Daoy (cell line): ENCODE data around the gene WBP11. TPM values are rescaled to one million over a fixed set of nuclear protein-coding genes. Genes with fewer than 3 reads are reported as not detected.

ENCODE experiments used
- DNase-seq: peaks from one replicate; pipeline ENCODE4 v3.0.0-alpha.2; 2015; ENCODE audit warnings: low read depth
- total RNA-seq: library from RNA; depleted of rRNA; stranded (reverse); fragments of >200 nt; shearing (Covaris generic); gene quantifications from 2 replicates; pipeline ENCODE4 v1.2.3, GENCODE V29; 2014

WBP11 gene
- total RNA-seq, 1 experiment from 2014 or later, result 23.7 TPM

DNA sequence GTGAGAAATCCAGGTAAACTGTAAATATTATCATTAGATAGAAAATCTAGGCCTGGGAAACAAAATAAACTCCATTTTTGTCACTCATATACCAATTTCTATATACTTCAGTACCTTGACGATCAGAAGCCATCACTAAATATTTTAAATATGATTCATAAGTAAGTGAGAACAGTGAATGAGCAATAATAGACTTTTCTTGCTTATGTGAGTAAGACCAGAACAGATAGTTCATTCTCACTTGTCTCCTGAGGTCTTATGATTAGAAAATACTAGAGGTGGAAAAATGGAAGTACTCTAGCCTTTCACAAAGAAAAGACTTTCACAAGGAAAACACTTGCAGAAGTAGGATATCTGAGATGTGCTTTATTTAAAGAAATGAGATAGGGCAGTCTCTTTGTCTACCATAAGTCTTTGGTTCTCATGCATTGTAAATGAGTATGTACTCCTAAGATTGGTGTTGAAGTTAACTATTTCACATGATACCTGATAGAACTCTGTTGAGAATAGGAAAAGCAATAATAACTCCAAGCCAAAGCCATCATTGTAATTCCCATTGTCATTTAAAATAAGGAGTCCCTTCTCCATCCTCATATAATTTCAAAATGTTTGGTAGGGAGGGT, 20.8 kb upstream of the WBP11 start:
- no peak for DNase-seq

DNA sequence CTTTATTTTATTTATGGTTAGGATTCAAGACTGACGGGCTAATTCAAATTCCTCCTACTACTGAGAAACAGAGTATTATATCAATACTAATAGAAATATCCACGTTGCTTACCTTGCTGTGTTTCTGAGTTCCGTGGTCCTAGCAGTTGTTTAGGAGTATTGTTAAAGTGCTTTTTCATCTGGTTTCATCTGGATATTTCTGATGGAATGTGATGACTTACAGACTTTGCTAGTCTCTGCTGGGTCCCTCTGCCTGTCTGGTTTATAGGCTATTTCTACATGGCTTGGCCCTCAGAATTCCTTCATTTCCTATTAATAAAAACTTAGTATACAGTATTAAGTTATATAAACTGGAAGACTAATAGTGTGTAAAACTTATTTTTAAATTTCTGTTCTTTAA, 10.7 kb upstream of the WBP11 start, which contains the start of gene SMCO3:
Gene SMCO3 (minus strand): TSS at position 169 of the 400 bp plus-strand sequence. CDS start 7,502 bp downstream, outside the sequence.
- no peak for DNase-seq

DNA sequence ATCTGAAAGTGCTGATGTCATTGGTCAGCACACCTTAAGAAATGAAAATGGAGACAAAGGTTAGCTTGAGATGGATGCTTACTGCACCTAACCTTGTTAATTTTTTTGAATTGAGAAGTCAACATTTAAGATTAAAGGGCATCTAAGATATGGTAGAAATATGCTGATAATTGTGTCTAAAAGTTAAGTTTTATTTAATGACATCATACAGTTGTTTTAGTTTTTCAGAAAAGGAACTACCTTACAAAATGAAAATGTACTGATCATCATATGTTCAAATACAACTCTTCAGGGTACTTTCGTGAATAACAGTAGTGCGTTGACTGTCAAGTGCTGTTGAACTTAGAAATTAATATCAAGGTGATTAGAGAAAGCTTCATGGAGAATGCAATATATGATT, 8.2 kb upstream of the WBP11 start:
- DNase-seq, result no peak

DNA sequence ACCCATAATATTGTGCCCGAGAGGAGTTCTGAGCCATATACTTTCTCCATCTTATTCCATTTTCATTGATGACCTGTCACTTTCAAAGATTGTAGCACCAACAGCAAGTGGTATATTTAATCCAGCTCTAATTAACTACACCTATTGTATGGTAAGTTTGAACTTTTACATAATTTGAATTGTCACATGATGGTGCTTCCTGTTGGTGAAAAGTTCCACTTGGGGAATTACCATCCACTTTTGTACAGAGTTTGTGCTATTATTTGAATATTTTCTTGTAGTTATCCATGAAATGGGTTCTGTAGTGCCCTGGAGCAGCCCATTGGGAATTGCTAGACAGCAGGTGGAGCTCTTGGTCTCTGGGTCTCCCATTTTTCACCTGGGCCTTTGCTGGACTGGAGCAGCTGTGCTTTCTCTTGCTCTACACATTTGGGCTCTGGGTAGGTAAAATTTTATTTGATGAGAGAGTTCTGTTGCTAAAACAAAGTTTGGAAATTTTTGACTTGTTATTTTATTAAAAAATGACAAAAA, 7.7 kb upstream of the WBP11 start:
- peak; percentile 58 for DNase-seq

DNA sequence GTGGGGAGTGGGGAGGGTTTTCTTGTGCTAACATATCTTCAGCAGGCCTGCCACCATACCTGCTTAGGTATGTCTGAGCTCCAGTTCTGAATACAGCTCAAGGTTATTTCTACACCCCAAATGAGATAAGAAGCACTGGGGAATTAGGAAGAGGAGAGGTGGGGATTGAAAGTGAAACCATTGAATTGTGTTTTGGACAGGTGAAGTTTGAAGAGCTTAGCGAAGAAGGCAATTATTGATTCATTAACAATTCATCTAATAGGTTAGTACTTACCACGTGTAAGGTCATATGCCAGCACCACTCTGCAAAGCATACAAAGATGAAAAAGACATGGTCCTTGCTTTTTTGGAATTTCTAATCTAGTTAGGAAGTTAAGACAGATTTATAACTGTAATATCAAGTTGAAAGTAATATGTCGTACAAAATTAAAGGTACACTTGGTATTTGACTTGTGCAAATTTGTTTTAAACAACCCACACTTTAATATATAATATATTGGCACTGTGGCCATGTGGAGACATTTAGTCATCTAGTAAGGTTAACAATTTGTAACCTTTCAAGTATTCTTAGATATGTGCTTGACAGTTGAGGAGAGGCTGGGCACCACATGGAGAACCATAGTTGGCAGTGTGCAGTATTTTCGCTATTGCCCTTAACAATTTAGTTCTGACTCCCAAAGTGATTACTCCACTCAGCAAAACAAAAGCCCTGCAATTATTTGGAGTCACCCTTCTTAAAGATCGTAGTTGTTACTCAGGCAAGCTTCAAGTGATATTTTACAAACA, 7.1 kb upstream of the WBP11 start:
- DNase-seq, result no peak

DNA sequence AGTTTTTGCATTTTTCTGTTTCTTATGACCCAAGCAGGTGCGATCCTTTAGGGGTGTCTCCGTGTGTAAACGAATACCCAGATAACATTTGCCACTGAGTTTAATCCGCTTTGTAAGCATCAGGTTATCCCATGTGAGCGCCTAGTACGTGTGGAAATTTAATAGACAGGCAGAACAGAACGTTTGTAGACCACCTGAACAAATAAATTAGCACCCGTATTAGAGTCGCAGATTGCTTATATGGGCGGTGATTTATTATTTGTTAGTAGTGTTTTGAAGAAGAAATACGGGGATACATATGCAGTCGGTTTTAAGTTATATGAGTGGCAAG, 517 bp upstream of the WBP11 start:
- DNase-seq, result no peak

DNA sequence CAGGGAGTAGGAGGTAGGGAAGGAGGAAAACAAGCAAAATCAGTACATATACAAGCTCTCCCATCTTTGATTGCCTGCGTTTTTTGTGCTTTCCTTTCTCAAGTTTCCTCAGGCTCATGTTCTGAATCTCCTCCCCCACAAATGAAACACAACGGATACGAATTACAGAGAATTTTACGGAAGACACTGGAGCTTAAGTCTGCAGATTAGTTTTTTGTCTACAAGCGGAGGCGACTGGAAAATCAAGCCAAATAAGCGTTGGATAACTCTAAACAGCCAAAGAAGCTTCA, 612 bp downstream of the WBP11 start:
- DNase-seq, result no peak

DNA sequence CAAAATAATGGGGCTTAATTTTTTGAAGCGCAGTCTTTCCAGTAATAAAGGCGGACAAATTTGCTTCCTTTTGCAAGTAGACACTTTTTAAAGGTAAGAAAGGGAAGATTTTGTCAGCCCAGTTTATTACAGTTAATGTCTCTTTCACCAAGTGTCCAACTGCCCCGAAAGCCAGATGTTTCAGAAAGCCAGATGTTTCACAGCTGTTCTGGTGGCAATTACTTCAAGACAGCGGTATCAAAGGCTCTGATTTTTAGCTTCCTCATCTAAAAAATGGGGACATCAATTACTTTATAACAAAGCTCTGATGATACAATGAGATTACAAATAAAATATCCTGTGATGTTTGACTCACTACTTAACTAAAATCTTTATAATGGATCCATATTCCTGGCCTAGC, 1.0 kb downstream of the WBP11 start:
- DNase-seq, result no peak

DNA sequence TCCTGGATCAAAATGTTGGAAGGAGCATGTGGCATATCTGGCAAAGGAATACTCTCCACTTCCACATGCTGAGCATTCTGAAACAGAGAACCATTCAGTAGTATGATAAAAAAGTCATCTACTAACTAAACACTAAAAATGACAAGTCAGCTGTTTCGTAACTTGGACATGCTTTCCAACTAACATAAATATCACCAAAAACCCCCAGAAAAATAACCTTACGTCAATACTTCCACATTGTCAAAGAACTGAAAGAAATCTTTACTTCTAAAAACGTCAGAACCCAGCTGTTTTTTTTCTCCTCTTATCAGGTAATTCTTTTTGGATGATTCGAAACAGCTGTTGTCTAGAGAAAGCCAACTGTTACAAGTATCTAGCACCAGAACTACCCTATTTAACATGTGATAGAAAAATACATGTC, 8.2 kb downstream of the WBP11 start:
- DNase-seq, result no peak

DNA sequence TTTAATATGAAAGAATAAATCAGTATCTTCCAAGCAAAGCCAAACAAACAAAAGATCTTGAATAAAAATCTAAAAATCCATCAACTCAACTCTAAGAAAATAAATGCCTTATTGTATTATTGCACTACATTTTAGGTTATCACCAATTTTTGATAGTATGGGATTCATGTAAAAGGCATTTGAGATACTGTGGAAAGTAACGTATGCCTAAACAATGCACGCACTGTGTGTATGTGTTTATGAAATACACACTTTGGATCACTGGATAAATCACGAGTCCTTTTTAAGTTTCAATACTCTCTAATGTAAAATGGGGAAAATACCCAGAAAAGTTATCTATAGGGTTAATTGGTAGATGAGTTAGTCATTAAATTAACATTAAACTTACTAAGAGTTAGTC, 17.7 kb downstream of the WBP11 start:
- no peak for DNase-seq

DNA sequence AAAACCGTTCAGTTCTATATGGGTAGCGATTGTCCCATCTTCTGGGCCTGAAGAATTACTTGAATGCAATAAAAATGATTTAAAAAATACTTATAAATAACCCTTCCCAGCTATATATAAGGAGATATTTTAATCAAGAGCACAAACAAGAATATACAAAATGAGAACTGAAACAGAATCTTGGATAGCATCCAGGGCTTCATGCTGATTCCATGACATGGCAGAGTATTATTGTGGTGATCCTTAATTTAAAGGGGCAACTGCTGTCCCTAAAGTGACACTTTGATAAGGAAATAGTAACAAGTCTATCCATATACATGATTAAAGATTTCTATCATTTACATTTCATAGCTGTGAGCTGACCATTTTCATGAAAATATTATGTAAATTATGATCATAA, 18.8 kb downstream of the WBP11 start:
- DNase-seq, result no peak

DNA sequence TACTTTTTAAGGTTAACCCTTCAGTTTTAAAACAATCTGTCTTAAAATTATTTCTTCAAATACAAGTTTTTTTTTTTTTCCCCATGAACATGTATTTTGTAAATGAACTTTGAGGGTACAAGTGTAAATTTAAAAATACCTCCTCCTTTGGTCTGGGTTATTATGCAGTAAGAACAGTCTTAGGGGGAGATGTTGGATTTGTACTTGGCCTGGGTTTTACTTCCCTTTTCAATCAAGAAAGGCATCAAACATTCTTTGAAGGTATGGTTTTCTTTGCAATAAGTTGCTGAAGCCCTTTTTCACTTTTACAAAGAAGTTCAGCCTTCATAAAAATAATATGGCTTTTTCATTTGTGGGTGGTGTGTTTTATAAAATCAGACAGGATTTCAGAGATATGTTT, 20.5 kb downstream of the WBP11 start:
- DNase-seq, result no peak

DNA sequence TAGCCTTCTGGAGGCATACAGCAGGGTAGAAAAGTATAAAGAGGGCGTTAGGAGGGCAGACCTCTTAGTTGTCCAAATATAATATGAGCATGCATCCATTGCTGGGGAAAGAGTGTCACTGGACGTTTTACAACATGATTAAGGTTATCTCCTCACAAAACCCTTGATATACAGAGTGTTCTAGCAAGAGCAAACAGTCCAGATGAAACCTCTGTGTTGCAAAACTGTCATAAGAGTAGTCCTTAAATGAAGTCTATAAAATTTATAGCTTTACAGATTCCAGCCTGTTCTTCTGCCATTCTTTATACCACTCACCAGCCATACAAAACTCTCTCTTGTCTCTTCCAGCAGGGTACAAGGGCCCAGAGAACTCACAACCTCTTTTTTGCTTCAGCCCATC, 21.7 kb downstream of the WBP11 start:
- DNase-seq, result no peak

DNA sequence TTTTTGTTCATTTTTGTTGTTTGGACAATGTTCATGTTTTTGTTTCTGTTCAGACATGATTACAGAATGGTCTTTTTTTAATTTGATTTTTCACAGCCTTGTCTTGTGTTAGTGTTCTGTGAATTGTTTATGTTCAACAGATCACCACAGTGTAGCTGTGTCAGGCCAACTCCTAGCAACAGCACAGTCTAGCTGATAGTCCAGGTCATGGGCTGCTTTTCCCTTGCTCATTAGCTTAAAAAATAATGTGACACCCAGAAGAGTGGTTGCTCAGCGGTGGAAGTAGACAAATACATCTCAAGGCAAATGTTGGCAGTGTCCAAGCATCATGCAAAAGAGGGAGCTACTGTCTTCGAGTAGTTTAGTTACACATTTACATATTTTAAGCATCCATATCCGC, 22.4 kb downstream of the WBP11 start:
- no peak for DNase-seq

DNA sequence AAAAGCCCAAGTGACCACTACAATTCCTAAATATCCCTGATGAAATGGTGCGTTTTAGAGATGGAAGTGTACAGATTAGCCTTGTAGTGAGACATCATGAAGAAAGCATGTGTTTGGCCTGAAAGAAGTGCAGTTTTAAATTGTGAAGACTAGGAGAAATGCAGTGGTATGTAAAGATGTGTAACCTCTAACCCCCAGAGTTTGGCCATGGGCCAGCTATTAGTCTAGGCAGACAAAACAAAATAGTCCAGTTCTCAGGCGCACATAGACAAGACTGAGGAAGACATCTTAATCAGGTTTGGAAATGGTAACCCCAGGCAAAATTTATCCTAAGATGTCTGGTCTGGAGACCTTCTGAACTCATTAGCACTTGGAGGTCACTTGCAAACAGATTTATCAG, 23.4 kb downstream of the WBP11 start:
- no peak for DNase-seq

DNA sequence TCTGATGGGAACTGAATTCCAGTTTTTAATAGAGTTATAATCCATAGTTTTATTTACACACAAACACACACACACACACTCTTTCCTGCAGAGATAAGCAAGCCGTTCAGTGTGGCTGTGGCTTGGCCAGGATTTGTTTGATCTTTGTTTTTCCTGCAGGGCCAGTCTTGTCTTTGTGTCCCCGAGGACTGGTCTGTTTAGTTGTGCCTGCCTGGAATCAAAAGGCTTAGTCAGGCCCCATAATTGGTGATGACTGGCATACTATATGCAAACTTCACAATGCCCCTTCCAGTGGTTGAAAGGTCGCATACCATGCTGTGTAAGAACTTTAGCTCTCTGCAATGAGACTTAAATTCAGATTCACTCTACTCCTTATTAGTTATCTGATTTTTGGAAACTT, 26.0 kb downstream of the WBP11 start:
- DNase-seq, result peak; percentile 50

DNA sequence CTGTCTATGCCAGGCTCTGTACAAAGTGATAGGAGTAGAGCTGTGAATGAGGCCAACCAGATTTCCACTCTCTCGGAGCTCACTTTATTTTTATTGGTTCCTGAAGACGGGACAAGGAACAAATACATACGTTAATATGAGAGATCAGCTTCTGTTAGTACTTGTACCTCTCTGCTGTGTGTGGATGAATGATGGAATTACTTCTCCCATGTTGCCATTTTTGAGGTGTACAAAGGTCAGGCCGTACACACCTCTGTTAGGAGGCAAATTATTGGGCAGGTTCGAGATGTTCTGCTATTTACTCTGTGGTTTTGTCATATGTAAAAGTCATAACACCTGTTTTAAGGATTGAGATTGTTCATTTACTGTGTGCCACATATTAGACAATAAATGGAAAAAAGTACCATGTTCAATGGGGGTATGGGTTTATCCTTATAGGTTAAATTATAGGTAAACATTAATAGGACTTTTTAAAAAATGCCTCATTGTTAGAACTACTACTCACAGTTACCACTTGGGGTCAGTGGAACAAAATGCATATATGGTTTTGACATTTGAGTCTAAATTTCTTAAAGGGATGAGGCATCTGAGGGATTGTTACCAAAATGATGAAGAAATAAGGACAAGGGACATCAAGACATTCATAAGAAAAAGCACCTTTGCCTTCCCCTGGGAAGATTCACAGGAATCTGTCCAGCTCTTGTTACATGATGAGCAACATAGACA, 26.9 kb downstream of the WBP11 start:
- DNase-seq, result no peak

DNA sequence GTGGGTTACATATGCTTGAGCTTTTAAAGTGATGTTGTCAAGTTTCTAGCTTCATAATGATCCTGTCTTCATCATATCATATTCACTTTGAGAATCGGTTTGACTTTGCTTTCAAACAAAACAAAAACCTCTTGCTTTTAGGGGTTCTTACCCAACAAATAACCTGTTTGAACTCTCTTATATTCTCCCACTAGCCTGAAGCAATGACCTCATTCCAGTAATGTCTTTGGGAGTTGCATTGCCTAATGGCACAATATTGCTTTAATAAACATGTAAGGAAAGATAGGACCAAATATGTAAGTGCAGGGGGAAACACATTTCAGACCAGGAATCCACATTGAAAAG, 27.7 kb downstream of the WBP11 start:
- DNase-seq, result no peak

DNA sequence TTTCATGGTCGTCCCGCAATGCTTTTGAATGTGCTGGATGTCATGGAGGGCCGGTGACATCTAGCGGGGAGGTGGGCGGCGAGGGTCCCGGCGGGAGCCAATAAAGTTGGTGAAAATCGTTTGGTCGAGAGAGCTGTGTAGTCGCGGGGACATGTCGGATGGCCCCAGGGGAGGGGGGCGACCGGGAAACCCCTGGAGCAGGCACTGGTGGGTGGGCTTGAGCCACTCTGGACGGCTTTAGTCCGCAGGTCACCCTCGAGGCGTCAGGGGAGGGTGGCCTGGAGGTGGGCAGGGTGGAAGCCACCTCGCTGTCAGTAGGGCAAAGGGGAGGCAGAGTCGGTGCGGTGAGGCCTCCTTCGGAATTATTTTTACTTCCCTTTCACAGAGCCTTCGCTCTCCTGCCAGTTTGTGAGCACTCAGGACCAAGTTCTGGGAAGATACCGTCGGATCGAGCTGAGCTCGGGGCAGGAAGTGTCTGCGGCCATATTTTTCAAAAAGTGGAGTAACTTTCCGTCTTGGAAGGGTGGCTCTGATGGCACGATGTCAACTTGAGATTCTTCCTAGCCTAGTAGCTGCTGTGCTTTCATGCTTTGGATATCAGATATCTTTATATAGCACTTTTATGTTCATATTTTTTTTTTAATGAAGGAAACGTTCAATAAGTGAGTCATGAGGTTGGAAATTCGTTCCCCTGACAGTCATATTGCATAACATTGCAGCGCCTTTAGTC, 28.2 kb downstream of the WBP11 start:
- DNase-seq, result no peak

DNA sequence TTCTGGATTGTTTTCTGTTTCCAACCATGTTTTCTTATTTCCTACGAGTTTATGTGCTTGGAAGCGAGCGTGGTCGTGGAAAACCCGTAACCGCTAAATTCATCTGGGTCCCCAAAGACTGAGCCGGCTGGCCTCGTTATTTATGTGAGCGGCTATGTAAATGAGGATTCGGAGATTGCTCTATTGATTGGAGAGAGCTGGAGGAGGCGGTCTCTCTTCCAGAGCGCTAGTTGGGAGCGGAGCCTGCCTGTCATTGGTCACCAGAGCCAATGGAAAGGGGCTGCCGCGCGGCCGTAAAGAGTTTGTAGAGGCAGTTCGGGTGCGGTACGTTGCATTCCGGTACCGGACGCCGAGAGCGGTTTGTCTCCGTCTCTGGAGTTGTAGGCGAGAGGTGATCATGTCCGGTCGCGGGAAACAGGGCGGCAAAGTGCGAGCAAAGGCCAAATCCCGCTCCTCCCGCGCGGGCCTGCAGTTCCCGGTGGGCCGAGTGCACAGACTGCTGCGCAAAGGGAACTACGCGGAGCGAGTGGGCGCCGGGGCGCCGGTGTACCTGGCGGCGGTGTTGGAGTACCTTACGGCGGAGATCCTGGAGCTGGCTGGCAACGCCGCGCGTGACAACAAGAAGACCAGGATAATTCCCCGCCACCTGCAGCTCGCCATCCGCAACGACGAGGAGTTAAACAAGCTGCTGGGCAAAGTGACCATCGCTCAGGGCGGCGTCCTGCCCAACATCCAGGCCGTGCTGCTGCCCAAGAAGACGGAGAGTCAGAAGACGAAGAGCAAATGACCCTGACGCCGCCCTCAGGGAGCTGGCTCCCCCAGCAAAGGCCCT, 29.0 kb downstream of the WBP11 start:
- peak; percentile 67 for DNase-seq

DNA sequence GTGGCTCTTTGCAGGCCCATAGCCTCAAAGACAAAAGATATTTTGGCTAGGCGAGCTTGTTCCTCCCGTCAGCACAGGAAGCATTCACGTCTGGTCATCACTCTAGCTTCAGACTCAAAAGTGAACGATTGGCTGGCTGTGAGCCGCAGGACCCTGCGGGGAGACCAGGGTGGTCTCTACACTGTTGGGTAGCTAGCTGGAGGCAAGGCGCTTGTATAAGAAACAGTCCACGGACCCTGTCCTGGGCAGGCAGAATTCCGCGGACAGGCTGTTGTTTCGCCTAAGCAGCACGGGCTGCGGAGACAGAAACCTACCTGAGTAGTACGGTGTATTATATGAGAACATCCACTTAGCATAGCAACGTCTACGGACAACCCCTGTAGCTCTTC, 29.6 kb downstream of the WBP11 start:
- DNase-seq, result no peak

DNA sequence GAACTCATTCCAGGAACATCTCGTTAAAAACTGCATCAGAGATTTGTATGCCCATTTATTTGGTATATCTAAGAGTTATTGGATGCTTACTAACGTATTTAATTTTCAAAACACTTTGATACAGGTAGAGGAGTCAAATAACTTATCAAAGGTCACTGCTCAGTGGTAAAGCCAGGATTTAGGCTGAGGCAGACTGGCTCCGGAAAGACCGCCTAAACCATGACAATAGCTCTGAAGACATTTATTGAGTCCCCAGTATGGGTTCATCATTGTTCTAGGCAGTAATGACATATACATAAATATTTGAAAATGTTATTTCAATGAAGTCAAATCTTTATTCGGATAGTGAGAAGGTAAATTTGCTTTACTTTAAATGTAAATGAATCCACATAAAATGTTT, 30.3 kb downstream of the WBP11 start:
- DNase-seq, result no peak
